NCI-H187 treated with DMSO at 0.1 percent for 48 hours (cell line): ENCODE data around the gene SLC44A3.

ENCODE experiments used
- DNase-seq: peaks from one replicate; lab custom pipeline; 2025; lab: John Stamatoyannopoulos, UW

SLC44A3 gene, protein sequence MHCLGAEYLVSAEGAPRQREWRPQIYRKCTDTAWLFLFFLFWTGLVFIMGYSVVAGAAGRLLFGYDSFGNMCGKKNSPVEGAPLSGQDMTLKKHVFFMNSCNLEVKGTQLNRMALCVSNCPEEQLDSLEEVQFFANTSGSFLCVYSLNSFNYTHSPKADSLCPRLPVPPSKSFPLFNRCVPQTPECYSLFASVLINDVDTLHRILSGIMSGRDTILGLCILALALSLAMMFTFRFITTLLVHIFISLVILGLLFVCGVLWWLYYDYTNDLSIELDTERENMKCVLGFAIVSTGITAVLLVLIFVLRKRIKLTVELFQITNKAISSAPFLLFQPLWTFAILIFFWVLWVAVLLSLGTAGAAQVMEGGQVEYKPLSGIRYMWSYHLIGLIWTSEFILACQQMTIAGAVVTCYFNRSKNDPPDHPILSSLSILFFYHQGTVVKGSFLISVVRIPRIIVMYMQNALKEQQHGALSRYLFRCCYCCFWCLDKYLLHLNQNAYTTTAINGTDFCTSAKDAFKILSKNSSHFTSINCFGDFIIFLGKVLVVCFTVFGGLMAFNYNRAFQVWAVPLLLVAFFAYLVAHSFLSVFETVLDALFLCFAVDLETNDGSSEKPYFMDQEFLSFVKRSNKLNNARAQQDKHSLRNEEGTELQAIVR

DNA sequence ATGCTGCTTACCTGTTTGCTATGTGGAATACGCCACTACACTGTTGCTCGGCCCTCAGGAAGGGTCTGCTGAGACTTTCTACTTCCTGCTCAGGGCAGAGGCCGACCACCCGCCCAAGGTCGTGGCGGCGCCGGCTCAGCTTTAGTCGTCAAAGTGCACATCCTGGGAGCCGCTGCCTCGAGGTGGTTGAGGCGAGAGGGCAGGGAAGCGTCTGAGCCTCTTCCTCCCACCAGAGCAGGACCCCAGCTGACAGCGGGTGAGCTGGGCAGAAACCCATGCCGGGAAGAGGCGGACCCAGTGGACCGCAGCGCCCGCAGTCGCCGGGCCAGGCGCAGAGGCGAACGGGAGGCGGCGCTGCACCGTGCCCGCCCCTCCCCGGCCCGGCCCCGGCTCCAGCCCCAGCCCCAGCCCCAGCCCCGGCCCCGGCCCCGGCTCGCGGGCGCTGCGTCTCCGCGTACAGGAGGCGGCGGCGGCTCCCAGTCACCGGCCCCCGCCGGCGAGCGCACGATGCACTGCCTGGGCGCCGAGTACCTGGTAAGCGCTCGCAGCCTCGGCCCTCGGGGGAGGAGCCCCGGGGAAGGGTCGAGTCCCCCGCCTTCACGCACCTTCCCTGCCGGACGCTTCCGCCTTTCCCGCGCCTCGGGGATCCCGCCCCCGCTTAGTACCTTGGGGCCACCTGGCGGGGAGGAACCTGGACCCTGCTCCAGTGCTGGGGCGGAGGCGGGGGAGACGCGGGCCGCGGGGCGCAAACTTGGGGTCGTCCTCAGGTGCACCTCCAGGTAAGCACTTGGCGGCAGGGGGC, at the start of gene SLC44A3:
Gene SLC44A3, plus strand, starts transcription at position 413 of the 802 bp plus-strand sequence. Its CDS starts 95 bp downstream, at position 508.
- no peak for DNase-seq

- no peak for DNase-seq
These were observed 47.9 kb upstream of the SLC44A3 start for GRCh38 chr1:94772230-94772641.

DNA sequence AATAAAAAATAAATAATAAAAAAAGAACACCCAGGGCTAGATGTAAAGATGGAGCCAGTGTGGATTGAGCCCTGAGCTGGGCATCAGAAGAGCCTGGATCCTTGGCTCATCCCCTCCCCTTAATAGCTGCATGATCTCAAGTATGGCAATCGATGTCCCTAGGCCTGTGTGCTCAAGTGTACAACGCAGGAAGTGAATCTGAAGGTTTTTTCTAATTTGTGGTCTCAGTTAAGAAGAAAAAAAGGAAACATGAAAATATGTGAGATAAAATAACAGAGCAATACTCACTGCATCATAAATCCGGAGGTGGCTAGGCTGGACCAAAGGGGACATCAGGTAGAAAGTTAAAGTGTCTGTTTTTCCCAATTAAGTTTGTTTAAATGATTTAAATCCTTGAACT, 47.3 kb upstream of the SLC44A3 start:
- DNase-seq: no peak

GRCh38 chr1:94773296-94773809, 46.8 kb upstream of the SLC44A3 start:
- no peak for DNase-seq

DNA sequence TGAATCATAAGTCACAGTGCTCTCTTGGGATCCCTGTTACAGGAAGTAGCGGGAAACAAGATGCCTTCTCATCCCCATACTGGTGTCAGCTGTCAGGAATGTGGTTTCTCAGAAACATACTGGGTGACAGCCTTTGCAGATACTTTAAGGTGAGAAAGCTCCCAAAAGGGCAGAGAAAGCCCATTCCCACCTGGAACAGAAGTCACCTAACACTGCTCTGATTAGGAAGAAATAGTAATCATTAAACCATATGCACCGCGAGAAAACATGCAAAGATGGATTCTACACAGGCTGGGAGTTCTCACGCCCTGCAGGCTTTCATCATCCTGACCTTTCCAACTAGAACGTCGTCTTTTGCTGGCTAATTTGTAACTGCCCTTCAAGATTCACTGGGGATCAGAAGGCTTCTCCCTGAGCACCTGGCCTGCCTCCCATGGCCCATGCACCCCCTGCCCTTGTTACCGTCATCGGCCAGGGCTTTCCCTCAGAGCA, 46.2 kb upstream of the SLC44A3 start:
- DNase-seq: no peak

GRCh38 chr1:94776474-94776873, 43.7 kb upstream of the SLC44A3 start:
- no peak for DNase-seq

DNA sequence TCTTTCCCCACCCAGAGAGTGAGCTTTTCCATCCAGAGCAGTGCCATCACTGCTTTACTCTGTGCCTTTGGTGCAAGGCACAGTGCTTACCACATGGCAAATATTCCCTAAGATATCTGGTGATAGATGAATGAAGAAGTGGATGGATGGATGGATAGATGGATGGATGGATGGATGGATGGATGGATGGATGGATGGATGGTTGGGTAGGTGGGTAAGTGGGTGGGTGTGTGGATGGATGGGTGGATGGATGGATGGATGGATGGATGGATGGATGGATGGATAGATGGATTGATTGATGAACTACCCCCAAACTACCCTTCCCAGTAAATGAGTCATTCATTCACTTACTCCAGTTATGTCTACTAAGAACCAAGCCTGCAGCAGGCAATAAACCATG, 42.9 kb upstream of the SLC44A3 start:
- no peak for DNase-seq

DNA sequence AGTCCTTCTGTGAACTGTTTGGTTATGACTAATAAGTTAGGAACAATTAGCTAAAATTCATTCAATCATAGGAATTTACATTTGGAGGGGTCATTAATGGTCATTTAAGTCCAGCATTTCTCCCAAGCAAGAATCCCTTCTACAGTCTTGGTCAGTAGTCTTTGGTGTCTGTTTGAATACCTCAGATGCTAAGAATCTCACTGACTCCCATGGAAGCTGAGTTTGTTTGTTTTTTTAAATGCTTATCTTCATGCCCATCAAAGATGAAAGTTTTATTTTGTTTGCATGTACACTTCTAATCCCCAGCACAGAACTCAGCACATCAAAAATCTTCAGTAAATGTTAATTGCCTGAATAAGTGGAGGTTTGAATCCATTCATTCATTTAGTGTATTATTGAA, 41.3 kb upstream of the SLC44A3 start:
- no peak for DNase-seq

- DNase-seq: no peak
These were observed 36.6 kb upstream of the SLC44A3 start for GRCh38 chr1:94783342-94784189.

- DNase-seq: no peak
These were observed 36.0 kb upstream of the SLC44A3 start for GRCh38 chr1:94784190-94784515.

- DNase-seq: no peak
These were observed 32.5 kb upstream of the SLC44A3 start for GRCh38 chr1:94787691-94788090.

DNA sequence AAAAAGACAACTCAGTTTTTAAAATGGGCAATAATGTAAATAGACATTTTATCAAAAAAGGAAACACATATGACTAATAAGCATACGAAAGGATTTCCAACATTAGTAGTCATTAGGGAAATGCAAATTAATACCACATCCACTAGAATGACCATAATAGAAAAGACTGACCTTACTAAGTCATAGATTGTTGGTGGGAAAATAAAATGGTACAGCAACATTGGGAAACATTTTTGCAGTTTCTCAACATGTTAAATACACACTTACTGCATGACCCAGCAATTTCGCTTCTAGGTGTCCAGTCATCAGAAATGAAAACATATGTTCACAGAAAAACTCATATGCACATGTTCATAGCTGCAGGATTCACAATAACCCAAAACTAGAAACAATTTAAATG, 29.9 kb upstream of the SLC44A3 start:
- no peak for DNase-seq

DNA sequence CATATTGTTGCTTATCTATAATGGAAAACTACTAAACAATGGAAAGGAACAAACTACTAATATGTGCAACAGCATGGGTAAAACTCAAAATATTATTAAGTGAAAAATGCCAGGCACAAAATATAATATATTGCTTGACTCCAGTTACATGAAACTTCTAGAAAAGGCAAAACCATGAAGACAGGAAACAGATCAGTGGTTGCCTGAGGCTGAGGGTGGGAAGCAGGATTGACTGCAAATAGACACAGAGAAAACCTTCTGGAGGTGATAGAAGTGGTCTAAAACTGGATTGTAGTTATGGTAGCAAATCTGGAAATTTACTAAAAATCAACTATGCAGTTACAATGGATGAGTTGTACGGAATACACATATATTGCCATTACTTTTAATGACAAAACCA, 29.5 kb upstream of the SLC44A3 start:
- no peak for DNase-seq

- no peak for DNase-seq
These were observed 27.5 kb upstream of the SLC44A3 start for GRCh38 chr1:94792473-94793295.

- no peak for DNase-seq
These were observed 26.9 kb upstream of the SLC44A3 start for GRCh38 chr1:94793296-94793656.

- no peak for DNase-seq
These were observed 24.7 kb upstream of the SLC44A3 start for GRCh38 chr1:94795434-94795833.

DNA sequence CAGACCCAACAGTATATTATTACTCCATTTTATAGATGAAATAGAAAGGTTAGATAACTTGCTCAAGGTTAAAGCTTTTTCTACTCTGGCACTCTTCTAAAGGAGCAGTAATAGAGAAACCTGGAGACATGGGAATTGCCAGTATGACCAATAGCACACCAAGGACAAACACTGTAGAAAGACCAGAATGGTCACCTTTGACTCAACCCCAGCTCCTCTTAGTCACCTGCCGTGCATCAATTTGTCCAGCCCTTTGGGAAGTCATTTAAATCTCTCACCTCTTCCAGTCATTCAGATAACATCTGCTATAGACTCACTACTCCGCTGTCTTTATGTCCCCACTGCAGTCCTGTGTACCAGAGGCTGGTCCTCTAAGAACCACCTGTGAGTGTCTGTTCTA, 23.9 kb upstream of the SLC44A3 start:
- DNase-seq: no peak

DNA sequence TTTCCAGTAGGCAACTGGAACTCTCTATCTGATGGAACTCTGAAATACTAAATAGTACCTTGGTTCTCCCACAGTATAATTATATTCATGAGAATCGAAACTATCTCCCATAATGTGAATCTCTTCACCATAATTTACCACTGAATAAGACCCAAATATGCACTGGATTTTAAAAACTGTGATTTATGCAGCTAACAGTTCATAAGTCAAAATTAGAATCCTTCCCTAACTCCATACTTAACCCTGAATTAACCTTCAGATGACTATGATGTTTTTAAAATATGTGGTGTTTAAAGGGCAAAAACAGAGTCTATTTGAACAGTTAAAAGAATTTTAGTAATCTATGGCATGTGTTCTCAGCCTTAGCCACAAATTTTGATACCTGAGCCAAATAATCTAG, 22.9 kb upstream of the SLC44A3 start:
- no peak for DNase-seq

- DNase-seq: no peak
These were observed 22.1 kb upstream of the SLC44A3 start for GRCh38 chr1:94798054-94798453.

DNA sequence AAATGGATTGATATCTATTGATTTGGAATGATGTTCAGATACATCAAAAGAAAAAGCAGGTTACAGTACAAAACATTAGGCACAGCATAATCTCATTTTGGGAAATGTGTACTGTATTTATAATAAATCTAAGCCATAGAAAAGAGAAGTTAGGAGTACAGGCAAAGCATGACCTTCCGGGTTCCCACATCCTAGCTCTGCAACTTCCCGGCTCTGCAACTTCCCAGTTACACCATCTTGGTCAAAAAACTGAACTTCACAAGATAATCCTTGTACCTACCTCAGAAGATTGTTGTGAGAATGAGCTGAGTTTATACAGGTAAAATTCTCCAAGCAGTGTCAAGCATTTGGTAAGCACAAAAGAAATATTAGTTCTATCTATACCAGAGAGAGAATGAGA, 21.7 kb upstream of the SLC44A3 start:
- DNase-seq: no peak

DNA sequence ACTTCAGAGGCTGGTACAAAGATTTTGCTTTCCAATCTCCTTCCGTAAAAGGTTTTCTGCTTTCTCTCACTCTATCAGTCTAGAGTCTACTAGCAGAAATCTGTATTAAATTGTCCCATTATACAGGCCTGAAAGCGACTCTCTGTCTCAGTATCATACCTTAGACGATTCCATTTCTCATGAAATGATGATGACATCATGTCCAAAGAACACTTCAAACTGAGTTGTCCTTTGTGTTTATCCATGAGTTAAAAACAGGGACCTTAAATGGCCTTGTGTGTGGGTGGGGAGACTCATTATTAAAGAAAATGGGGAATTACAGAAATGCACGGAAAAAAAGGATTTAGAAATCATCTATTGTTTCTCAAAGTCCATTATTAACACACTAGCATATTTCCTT, 21.0 kb upstream of the SLC44A3 start:
- DNase-seq: no peak
